Left renal pelvis (tissue), 4 donors: ENCODE data around the gene WNK2. TPM values are rescaled to one million over a fixed set of nuclear protein-coding genes. Genes with fewer than 3 reads are reported as not detected.
A peak's percentile ranks its signal among the peaks of the same experiment; 100 is the strongest.
"Not testable (repeated sequence)": the region's sequence is repeated elsewhere in the genome, so short reads cannot be mapped to it uniquely, and the experiment has no call there.

Experiments
- DNase-seq, 4 donors: peaks; one replicate each; pipeline ENCODE4 v3.0.0-alpha.2; 2013; ENCODE audit warnings: low read depth in 4 of 4, low spot score in 3 of 4
- polyA plus RNA-seq, 4 donors: library from polyadenylated mRNA; unstranded; fragments of 120-200 nt; gene quantifications; one replicate each; pipeline ENCODE4 v1.2.1, GENCODE V29; 2013; ENCODE audit not compliant: insufficient read length in 4 of 4

WNK2 gene
- polyA plus RNA-seq, 4 donors: 10.3 to 31.1 (median 21.3) TPM

DNA sequence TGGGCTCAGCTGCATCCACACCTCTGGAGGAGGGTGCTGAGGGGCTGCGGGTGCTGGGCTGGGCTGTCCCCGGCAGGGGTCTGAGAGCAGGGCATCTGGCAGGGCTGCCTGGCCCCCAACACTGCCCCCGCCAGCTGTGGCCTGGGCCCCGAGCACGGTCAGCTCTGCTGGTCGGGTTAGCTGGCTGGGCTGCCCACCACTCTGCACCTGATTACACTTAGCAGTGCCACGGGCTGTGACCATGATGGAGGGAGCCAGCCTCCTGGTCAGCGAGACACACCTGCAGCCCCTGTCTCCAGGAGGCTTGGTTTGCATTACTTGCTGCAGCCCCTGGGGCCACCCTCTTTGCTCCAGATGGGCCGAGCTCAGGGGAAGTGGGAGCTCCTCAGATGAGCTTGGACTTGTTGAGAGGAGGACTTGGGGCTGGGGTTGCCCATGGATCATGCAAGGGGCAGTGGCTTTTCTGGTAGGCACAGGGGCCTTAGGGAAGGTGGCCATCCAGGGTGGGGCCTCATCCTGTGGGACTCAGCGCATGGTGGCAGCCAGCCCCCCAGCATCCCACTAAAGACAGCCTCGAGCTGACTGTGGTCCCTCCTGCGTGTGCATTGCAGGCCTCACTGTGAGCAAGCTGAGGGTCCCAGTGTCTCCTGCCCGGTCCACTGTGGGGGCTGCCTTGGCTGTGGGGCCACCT is 135.5 kb downstream of the WNK2 start:
- DNase-seq: no peak

DNA sequence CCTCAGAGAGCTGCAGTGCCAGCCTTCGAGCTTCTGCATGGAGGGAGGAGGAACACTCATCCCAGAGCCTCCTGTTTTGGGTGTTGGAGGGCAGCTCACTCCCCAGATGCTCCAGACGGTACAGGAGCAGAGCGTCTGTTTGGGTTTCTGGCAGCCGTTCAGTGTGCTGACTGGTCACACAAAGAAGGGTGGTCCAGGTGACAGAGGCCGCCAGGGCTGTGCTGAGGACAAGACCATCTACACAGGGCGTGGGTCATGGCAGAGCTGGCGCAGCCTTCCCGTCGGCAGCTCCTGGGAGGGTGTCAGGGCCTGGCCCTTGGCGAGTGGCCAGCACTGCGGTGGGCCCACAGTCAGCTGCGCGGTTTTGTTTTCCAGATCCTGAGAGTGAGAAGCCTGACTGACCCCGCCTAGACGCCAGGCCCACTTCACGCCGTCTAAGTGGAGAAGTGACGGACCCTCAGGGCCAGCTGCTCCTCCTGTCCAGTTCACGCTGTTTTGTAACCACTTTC is 136.1 kb downstream of the WNK2 start:
- DNase-seq: no peak

DNA sequence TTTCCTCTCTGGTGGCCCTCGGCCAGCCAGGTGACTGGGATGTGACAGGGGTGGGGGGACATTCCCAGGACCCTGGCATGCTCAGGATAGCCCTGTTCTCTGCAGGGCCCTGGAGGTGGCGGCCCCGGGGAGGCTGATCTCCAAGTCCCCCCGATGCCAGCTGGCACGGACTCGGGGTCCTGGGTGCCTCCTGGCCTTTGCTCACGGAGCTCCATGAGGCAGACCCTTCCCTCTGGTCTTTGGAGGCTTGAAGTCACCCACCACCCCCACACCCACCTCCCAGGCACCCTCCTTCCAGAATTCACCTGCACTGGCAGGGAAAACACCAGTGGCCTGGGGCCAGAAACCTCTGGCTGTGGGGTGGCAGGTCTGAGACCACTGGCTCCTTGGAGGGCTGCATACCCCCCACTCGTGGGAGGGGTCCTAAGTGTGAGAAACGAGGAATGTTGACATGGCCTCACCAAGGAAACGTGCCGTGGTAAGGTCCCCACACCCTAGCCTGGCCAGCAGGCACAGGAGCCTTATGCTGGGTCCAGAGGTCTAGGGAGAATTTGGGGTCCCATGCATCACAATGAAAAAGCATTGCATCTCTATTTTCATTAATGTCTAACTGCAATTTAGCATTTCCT is 136.8 kb downstream of the WNK2 start:
- no peak for DNase-seq

DNA sequence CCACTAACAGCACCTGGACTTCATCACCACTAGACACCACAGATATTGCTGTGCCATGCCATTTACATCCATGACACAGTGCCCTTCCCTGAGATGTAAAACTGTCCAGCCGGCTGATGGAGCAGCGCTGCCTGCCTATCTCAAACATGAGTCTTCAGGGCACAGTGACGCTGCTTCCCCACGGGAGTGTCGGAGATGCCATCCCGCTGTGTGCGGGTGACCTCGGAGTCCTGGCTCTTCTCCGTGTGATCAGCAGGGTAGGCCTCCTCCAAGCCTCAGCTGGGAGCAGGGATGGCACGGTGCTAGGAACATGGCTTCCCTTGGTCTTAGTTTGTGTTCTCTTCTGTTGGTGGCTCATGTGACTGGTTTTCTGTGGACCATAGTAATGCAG is 137.3 kb downstream of the WNK2 start:
- no peak for DNase-seq

DNA sequence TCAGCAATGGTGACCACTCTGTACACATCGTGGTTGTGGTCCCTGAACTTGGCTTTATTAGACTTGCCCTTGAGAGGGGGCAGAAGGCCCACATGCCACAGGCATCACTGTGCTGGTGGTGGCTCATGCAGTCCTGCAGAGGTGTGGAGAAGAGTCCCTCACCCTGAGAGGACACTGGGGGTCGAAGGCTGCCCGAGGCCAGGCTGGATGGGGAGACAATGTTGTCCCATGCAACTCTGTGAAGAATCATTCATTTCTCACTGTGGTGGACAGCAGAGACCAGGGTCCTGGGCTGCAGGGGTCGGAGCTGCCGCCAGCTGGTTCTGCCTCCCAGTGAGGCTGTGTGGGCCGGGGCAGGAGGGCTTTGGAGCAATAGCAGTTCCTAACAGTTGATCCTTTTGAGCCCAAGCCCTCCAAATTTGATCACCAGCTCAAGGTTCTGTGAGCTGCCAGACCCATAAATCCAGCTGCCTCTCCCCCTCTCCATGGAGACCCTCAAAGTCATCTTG is 139.6 kb downstream of the WNK2 start:
- not testable (repeated sequence) for DNase-seq

DNA sequence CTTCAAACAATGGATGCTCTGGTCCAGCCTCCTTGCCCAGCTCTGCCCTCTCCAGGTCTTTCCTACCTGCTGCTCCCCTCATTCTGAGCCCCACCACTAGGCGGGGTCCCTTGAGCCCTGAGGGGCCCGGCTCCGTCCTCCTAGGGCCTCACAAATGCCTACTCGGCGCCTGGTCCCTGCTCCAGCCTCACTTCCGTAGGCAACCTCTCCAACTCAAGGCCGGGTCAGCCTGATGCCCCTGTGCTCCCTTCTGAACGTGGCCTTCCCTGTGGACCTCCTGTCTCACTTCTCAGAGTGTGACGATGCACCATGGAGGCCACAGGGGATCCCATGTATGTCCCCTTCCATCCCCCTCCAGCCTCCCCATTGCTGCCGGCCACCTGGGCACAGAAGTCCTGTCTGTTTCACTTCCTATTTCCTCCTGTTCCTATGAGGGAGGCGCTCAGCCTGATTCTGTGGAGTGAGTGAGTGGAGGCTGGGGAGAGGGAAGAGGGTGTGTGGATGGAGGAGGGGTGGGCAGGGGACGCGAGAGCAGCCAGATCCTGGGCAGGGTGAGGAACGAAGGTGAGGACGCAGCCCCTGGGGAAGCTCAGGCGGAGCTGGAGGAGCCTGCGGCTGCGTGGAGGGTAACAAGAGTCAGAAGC is 140.4 kb downstream of the WNK2 start:
- no peak for DNase-seq

DNA sequence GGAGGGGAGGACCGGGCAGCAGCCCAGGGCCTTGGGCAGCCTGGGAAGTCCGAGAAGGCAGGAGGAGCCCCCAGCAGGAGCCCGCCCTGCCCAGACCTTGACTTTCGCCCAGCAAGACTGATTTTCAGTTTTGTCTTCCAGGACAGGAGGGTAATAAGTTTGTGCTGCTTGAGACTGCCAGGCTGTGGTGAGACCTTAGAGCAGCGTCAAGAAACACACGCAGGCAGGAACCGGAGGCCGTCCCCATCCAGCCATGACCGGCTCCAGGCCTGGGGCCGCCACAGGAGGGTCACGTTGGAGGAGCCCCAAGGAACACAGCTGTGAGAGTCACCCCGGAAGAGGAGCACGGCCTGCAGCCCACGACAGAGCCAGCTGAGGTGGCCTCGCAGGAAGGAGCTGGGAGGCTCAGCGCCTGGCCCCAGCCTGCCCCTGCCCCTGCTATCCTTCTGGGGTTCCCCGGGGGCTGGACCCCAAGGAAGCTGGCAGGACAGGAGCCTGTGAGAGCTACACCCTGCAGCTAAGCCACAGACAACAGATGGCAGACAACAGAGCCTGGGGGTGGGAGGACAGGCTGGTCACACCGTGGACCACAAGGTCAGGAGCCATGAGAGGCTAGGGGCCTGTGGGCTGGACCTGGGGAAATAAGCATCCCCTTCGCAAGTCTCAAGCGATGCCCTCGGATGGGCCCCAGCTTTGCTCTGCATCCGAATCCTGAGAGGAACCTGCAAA is 141.5 kb downstream of the WNK2 start:
- DNase-seq: no peak

DNA sequence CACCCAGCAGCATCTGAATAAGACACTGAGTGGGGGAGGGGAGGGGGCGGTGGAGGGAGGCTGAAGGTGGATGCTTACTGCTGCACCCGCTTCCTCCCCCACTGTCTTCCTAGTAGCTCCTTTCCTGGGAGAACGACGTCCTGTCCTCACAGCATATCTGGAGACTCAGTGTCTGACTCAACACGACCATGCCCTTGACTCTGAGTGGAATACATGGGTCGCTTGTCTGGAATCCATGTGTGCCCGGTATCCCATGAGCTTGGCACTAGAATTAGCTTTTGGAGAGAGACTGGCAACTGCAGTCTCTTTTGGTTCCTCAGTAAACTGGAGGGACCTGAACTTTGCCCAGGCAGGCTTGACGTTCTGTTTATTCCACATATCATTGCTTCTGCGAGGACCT is 142.1 kb downstream of the WNK2 start:
- no peak for DNase-seq

DNA sequence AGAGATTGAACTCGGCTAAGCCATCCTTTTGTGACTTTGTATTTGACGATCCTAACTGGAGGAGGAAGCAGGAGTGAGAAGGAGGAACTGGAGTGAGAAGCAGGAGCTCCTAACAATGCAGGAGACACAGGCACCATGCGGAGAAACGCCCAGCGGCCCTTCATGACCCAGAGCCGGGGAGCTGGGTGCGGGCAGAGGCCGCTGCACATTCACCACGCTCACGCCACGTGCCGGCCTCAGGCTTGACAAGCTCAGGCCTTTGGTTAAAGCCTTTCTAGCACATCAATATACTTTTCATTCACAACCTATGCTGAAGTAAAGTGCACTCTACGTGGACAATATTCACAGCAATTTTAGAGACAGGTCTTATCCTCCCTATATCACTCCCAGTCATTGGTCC is 142.7 kb downstream of the WNK2 start:
- DNase-seq: no peak

DNA sequence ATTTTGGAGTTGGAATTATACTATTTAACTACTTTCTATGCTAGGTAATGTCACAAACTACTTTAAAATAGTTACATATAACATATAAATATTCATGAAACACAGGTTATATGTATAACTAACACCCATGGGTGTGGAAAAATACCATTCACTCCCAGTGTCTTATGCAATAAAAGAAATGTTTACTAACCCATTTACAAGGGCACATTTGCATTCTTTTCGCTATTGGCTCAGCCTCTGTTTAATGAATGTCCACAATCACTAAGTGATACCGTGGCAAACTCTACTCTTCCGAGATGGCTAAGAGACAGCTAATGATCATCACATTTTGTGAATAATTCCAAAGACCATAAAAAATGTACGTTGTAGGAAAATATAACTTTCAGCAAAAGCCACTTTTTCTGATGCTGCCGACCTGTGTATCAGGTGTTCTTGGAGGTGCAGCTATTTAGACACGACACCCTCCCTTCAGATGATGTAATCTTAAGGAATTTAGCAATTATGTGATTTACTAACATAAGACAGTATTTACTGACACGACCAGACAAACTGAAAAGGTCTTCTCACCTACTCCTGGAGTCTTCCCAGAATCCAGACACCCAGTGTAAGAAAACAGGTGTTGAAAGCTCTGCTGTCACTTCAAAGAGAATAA is 145.8 kb downstream of the WNK2 start:
- no peak for DNase-seq

DNA sequence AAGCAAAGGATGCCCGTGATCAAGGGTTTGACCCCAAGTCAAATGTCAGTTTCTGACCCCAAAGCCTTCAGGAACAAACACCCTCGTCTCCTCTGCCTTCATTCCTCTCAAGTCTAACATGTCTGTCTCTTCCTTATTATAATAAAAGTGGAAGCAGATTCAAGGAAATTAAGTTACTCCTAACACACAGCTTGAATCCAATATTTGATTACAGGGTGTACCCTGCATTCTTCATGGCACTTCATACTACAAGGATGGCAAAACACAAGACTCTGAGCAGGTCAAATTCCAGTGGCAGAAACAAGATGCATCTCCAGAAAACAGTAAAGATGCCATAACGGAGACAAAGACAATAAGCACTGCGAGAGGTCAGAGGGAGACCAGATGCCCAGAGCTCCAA is 148.4 kb downstream of the WNK2 start:
- no peak for DNase-seq

DNA sequence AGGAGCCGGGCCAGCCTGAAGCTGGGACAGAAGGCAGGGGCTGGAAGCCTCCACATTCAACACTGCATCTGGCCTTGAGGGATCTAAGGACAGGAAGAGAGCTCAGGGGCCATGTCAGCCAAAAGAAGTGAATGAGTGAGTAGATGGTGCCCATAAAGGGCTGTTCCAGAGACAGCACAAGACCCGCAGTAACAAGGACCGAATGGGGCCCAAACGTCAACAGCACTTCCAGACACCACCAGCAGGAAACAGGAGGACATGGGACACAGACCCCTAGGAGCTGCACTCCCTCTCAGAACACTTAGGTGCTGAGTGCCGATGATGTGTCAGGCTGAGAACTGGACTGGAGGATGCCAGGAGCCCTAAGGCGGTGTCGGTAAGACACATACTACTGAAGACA is 152.8 kb downstream of the WNK2 start:
- DNase-seq: no peak

DNA sequence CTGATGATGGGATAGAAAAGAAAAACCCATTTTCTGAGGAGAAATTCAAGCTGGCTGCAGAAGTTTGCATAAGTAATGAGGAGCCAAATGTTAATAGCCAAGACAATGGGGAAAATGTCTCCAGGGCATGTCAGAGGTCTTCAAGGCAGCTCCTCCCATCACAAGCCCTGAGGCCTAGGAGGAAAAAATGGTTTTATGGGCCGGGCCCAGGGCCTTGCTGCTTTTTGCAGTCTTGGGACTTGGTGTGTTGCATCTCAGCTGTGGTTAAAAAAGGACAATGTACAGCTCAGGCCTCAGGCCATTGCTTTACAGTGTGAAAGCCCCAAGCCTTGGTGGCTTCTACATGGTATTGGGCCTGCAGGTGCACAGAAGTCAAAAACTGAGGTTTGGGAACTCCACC is 154.3 kb downstream of the WNK2 start:
- DNase-seq: not testable (repeated sequence)

DNA sequence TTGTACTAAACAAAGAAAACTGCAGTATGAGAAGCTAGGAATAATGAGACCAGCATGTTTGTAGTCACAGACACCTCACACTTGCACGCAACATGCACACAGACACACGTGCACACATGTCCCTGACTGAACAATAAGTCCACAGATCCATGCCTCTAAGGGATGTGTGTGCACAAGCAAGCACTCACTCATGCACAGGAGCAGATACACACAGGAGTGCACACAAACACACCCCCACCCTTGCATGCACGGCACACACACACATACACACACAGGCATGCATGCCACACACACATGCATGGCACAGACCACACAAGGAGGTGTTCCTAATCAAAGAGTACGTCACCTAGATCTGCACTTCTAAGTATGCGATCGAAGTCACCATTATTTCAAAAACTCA is 156.2 kb downstream of the WNK2 start:
- no peak for DNase-seq

DNA sequence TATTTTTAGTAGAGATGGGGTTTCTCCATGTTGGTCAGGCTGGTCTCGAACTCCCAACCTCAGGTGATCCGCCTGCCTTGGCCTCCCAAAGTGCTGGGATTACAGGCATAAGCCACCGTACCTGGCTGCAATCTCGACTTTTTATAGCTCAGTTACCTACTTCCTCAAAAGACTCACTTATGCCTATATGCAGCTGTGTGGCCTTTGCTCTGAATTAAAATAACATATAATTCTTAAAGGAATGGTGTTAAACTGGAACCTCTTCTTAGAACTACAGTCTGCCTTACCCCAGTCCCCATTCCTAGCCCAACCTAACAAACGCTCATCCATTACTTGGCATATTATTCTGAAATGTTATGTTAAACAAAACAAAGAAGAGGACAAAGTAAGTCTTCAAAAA is 157.9 kb downstream of the WNK2 start:
- not testable (repeated sequence) for DNase-seq

DNA sequence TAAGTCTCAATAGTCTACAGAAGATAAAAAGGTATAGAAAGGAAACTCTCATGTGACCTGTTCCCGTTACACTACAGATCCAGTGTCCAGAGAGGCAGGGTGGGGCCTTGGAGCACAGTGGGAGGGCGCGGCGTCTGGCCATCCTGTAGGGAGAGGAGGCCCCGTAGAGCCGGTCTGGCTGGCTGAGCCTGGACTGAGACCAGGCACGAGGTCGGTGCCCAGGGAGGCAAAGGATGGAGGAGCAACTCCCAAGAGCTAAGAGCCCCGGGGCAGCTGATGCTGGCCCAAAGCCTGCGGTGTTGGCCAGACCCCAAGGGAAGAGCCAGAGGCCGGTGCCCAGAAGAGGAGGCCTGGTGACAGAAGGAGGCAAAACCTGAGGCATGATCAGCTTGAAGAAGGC is 158.5 kb downstream of the WNK2 start:
- DNase-seq: not testable (repeated sequence)

DNA sequence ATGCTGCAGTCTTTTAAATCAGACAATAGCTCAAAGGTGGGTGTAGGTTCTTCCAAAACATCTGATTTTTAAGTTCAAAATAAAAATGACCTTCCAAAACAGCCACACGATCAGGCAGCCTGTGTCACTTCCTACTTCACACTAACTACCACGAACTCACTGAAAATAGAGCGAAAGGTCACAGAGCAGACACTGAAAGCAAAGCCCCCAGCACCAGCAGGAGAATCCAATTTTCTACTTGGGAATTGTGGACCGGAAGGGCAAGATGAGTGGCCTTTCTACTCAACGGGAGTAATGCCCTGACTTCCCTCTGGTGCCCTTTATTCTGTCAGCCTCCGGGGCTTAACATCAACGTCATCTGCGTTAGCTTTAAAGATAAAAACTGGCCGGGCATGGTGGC is 159.7 kb downstream of the WNK2 start:
- no peak for DNase-seq

DNA sequence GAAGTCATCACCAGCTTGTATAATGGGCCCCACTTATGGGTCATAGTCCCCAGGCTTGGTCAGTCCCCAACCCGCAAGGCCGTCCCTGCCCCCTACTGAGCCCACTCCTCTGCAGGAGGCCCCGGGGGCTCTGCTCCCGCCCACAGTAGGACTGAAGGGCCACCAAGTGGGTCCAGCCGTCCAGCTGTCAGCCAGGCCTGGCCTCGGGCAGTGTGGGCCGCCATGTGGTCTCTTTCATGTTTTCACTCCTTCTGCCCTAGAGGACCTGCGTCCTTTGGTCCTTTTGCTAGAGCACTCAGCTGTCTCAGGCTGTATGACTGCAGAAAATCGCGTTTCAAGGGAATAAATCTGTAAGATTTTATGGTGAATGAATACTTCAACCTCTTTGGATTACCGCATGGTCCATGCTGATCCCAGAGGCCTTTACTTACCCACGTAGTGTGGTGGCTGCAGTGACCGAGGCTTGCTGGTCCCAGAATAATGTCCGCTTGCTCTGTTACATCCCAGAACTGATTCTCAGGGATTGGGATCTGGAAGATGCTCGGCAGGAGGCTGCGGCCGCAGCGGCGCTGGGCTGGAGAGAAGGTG is 161.8 kb downstream of the WNK2 start:
- peak in 2 of 4 donors; percentile 7 to 8 for DNase-seq

DNA sequence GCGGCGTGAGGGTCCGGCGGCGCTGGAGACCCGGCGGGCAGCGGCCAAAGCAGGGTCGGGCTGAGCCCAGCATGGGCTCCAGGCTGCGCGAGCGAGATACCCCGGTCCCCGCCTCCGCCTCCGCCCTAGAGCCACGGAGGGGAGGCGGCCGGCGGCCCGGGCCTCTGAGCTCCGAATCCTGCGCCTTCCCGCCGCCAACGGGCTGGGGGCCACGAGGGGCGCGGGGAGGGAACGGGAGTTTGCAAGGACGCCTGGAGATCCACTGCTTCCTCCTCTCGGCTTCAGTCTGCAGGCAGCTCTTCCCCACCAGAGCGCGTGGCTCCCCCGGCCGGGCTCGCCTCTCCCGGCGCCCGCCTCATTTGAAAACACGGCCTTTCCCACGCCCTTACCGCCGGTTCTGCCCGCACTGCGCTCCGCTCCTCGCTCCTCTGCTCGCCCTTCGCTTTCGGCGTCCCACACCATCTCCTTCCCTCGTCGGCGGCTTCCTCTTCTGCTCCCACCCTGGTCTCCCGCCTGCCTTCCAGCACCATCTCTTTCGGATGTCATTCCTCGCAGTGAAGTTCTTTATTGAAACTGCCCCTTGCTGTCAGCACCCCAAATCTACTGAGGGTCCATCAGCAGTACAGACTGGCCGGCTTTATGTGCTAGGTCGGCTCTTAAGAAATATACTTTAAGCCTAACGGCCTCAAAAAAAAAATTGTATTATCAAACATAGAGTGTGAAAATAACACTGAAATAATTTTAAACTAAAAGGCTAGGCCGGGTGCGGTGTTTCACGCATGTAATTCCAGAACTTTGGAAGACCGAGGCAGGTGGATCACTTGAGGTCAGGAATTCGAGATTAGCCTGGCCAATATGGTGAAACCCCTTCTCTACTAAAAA is 162.5 kb downstream of the WNK2 start:
- DNase-seq: peak in 2 of 4 donors; percentile 4 to 18
